Stimulated activated CD8-positive, alpha-beta memory T cell treated with anti-CD3 and anti-CD28 coated beads, Interleukin-15, amount 100 ng/mL, for 4 hours (primary cell): ENCODE results near the gene FGD4.

ENCODE experiments used
- DNase-seq, 2 donors: peaks; one replicate each; pipeline ENCODE4 v3.0.0-alpha.2; 2020; ENCODE audit warnings: low read depth in 2 of 2

Gene FGD4

DNA sequence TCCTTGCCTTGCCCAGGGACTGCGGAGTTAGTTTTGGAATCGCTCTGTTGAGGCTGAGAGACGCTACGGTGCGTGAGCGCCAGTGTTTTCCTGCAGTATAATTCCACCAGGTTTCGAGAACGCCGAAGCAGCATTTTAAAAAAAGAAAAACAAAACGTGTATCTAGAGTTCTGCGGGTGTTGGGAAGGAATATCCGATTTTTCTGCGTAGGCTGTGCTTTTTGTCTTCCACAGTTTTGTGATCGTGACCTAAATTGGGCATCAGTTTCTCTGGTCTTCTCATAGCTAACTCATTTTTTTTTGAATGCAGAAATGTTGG is 280.5 kb downstream of the FGD4 start:
- no peak for DNase-seq

DNA sequence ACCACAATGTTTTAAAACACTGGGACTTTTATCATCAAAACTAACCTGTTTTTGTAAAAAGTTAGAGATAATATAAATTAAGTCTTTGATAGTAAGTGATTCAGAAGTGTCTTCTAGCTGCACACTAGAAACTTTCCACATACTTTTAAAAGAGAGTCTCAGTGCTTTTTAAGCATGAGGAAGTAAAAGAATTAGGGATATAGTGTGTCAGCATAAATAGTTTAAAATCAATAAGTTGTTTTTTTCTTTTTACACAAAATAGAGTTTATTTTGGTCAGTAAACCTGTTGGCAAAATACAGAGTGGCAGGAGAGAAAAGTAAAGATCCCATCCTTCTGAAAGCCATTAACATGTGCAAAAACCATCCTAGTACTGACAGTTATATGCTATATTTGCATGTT is 281.4 kb downstream of the FGD4 start:
- DNase-seq, result no peak

DNA sequence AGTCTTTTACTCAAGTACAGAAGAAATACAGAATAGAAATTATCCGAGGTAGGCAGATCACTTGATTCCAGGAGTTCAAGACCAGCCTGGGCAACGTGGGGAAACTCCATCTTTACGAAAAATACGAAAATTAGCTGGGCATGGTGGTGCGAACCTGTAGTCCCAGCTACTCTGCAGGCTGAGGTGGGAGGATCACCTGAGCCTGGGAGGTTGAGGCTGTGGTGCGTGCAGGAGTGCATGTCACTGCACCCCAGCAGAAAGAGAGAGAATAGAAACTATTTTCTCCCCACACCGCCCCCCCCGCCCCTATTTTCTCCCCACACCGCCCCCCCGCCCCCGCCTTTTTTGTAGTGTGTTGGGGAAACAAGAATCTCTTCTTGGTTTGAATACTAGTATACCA is 281.9 kb downstream of the FGD4 start:
- no peak for DNase-seq

DNA sequence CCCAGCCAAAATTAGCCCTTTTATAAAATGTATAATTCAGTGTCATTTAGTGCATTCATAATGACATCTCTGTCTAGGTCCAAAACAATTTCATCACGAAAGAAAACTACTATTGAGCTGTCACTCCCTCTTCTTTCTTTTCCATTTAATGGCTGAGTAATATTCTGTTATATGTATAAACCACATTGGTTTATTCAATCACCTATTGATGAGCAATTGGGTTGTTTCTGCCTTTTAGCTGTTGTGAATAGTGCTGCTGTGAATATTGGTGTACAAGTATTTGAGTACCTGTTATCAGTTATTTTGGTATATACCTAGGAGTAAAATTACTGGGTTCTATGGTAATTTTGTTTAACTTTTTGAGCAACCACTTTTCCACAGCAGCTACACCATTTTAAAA is 287.0 kb downstream of the FGD4 start:
- no peak for DNase-seq

DNA sequence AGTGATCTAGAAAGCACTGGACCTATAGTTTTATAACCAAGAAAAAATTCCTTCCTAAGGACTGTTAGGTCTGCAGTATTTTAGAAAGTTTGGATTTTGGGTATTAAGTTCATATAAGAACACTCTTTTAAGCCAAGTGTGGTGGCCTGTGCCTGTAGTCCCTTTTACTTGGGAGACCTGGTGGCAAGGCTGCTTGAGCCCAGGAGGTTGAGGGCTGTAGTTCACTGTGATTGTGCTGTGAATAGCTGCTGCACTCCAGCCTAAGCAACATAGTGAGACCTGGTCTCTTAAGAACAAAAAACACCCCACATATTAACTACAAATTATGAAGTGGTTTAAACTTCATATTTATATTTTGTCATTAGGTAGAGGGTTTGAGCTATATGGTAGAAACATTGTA is 289.4 kb downstream of the FGD4 start:
- DNase-seq, result no peak

DNA sequence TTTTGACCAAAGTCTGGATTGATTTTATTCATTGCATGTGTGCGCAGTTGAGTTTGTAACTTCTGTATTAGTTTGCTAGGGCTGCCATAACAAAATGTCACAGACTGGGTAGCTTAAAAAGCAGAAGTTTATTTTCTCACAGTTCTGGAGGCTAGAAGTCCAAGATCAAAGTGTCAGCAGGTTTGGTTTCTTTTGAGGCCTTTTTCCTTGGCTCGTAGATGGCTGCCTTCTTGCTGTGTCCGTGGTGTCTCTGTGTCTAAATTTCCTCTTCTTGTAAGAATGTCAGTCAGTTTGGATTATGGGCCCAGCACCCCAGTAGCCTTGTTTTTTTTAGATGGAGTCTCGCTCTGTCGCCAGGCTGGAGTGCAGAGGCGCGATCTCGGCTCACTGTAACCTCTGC is 291.6 kb downstream of the FGD4 start:
- no peak for DNase-seq

DNA sequence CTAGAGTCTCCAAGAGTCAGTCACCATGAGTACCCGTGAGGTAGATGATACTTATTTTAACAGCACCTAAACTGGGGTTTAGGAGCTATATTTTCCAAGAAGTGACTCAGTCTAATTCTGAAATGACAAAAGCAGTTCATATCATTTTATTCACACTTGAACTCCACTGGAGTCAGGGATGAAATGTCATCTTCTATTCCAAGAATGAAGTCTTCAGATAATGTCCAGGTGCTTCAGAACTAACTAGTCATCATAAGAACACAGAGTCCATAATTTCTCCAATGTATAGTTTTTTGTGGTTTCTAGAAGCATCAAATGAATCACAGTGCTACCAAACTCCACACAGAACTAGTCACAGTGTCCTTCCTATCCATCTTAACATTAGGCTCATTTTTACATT is 293.0 kb downstream of the FGD4 start:
- DNase-seq, result no peak

DNA sequence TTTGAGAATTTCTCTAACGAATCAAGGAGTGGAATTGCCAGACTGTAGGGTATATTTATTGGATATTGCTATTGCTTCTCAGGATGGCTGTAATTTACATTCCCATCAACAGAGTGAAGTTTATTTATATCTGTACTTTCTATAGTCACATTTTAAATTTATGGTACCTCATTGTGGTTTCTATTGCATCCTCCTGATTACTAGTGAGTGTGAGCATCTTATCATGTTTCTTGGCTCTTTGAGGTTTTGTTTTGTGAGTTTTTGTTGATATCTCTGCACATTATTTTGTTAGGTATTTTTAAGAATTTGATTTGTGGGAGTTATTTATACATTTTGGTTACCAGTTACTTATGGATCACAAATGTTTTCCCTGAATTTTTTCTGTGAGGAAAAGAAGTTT is 293.7 kb downstream of the FGD4 start:
- DNase-seq, result no peak
